Head of caudate nucleus (tissue), 42 donors: ENCODE results near the gene KNDC1.

Source experiments
- DNase-seq, 42 donors: peaks; one replicate each; pipeline versions ENCODE4 v3.0.0 to v3.0.0-alpha.2; 2020 to 2021; ENCODE audit warnings: mixed read lengths in 7 of 42
- intact Hi-C: fragments of 100-400 bp; cut with DNase I; formaldehyde crosslinking; loops from one replicate; pipeline ENCODE4 v1.15.0; 2022

Gene KNDC1

GRCh38 chr10:133207041-133207600, 47.1 kb downstream of the KNDC1 start:
- intact Hi-C loops, result no loop called here
- no peak for DNase-seq

DNA sequence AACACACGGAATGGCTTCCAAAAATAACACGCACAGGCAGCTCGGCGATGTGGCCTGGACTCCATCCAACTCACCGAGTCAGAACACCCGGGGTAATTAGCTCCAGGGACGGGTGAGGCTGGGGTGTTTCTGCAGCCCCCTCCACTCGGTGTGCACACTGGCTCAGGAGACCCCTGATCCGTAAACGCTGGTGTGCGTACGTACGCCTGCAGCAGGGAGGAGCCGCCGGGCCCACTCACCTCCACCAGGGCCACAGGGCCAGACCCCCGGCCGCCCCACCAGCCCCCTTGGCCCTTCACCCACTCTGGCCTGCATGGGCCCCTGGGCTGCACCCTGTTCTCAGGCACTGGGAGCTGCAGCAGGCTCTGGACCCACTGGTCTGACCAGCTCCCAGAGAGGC, 47.6 kb downstream of the KNDC1 start:
- intact Hi-C loops, result no loop called here
- DNase-seq, result no peak

- intact Hi-C loops, result no loop called here
- DNase-seq, result no peak
These were observed 48.4 kb downstream of the KNDC1 start for GRCh38 chr10:133208466-133208865.

- no peak for DNase-seq
- intact Hi-C loops, result no loop called here
These were observed 49.1 kb downstream of the KNDC1 start for GRCh38 chr10:133209117-133209516.

DNA sequence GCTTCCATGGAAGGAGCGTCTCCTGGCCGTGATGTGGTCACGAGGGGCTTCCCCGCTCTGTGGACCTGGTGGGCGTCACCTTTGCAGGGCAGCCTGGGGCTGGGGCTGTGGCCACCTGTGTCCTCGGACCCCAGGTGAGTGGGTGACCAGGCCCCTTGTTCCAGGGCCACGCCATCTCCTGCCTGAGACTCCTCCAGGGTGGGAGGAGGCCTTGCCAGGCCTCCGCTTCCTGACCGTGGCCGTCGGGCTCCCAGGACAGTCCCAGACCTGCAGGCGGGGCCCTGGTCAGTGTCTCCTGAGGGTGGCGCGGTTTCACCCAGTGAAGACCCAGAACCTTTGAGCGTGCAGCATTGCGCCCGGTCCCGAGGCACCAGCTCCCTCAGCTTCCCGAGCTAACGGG, 49.6 kb downstream of the KNDC1 start:
- intact Hi-C loops, result no loop called here

GRCh38 chr10:133210398-133211140, 50.5 kb downstream of the KNDC1 start:
- DNase-seq, result no peak
- intact Hi-C loops, result no loop called here

More for the DNA sequence above, 49.6 kb downstream of the KNDC1 start:
- DNase-seq, result no peak

DNA sequence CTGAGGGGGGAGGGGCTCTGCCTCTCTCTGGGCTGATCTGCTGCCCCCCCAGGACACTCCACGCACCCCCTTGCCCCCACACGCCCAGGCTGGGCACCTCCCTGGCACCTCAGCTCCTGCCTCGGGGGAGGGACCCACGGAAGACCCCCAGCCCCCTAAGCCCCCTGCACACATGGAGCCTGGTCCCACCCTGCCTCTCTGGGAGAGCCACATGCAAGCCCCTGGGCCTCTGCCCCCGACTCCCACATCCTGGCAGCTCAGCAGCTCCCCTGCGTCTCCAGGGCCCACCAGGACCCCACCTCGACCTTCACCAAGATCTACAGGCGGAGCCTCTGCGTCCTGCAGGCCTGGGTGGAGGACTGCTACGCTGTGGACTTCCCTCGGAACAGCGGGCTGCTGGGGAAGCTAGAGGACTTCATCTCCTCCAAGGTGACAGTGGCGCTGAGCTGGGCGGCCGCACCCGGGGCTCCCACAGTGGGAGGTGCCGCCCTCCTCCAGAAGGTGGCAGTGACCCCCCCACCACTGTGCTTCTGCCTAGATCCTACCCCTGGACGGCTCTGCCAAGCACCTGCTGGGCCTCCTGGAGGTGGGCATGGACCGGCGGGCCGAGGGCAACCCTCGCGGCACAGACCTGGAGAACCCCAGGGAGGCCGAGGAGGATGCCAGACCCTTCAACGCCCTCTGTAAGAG, 51.3 kb downstream of the KNDC1 start:
- no peak for DNase-seq
- intact Hi-C loops, result no loop called here

- intact Hi-C loops, result no loop called here
- no peak for DNase-seq
These were observed 52.2 kb downstream of the KNDC1 start for GRCh38 chr10:133211959-133212852.

DNA sequence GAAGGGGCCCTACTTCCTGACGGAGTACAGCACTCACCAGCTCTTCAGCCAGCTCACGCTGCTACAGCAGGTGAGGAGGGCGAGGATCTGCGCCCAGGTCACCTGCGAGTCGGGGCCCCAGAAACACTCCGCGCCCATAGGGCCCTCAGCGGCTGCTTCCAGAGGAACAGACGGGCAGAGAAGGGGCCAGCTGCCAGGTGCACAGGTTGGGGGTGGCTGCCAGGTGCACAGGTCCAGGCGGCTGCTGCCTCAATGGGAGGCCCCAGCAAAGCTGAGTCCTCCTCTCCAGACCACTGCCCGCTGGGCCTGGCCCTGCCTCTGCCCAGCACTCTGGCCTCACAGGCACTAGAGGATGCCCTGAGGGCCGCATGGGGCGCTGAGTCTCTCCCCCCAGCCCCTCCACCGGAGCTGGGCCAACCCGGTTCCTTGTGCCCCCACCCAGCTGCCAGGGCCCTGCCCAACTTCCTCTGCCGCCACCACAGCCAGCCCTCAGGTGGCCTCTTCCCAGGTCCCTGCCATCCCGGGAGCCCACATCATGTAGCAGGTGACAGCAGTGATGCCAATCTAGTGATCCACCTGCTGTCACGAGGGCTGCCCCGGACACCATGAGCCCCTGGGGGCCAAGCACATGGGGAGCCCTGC, 53.0 kb downstream of the KNDC1 start:
- DNase-seq, result no peak
- intact Hi-C loops, result no loop called here

- intact Hi-C loops, result no loop called here
- no peak for DNase-seq
These were observed 53.8 kb downstream of the KNDC1 start for GRCh38 chr10:133213641-133214467.

- DNase-seq, result no peak
- intact Hi-C loops, result no loop called here
These were observed 54.7 kb downstream of the KNDC1 start for GRCh38 chr10:133214468-133215410.

DNA sequence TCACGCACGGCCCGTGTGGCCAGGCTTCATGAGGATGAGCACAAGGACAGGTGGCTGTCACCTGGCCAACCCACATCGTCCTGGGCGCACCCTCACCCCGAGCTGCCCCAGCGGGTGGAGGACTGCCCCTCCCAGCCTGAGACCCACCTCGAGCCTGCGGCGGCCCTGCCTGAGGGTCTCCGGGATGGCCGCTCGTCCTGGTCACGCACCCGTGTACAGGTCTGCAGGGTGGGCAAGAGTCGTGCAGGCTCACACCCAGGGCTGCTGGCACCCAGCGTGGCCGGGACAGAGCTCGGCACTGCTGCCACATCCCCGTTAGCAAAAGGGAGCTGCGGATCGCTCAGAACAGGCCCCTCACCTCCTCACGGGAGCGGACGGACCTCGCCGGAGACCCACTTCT, 55.6 kb downstream of the KNDC1 start:
- no peak for DNase-seq
- intact Hi-C loops, result no loop called here

DNA sequence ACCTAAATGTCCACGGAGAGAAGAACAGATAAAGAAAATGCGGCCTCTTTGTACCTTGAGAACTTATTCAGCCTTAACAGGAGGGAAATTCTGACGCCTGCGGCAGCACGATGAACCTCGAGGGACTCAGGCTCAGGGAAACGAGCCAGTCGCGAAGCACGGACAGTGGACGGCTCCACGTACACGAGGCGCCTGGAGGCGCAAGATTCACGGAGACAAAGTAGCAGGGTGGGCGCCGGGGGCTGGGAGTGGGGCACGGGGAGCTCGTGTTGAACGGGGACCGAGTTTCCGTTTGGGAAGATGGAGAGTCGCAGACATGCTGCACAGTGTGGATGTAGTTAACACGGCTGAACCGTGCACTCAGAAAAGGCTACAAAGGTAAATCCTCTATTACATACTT, 56.8 kb downstream of the KNDC1 start:
- intact Hi-C loops, result no loop called here
- no peak for DNase-seq

DNA sequence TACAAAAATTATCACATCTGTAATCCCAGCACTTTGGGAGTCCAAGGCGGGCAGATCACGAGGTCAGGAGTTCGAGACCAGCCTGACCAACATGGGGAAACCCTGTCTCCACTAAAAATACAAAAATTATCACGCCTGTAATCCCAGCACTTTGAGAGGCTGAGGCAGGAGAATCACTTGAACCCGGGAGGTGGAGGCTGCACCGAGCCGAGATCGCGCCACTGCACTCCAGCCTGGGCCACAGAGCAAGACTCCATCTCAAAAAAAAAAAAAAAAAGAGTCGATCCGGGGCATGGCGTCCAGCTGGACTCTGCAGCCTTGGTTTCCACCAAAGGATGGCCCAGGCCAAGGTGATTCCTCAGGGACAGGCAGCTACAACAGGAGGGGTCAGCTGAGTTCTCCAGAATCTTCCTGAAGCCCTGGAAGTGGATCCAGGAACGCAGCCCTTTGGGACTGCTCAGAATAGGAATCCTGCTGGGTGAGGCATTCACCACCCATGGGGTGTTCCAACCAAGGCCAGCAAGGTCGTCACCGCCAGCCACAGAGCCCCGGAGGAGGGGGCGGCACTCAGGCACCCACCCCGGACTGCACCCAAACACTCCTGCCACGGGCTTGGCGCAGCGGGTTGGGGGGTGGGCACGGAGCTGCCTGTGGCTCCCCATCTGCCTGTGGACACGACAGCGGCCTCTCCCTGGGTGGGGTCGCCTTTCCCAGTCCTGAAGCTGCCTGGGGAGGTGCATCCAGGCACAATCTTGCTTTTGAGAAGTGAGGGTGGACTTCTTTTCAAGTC, 58.0 kb downstream of the KNDC1 start:
- intact Hi-C loops, result no loop called here
- DNase-seq, result no peak

DNA sequence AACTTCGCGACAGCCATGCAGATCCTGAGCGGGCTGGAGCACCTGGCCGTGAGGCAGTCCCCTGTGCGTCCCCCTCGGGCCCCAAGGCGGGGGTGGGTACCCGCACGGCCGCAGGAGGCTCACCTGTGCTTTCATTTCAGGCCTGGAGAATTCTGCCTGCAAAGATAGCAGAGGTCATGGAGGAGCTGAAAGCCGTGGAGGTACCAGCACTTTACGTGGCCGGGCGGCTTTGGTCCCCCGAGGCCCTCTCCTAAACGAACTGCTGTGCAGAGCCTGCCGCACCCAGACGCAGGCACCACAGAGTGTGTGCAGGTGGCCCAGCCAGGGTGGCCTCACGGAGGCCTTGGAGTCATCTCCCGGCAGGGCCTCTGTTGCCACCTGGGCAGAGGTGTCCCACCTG, 58.9 kb downstream of the KNDC1 start:
- no peak for DNase-seq
- intact Hi-C loops, result no loop called here

GRCh38 chr10:133219782-133220181, 59.8 kb downstream of the KNDC1 start:
- intact Hi-C loops, result no loop called here
- no peak for DNase-seq
